Loucy (cell line): ENCODE data around the gene RPS3.

Source experiments
- CTCF ChIP-seq: fragments of 200-600 bp; sonication (generic); conservative IDR thresholded peaks from 2 replicates; pipeline ENCODE4 v1.5.1; 2014; ENCODE audit warnings: mild to moderate bottlenecking, antibody characterized with exemption, low read length
- EZH2phosphoT487 ChIP-seq: fragments of 200-600 bp; IDR thresholded peaks from 2 replicates; pipeline ENCODE4 v1.6.1; 2018; ENCODE audit warnings: antibody characterized with exemption, mild to moderate bottlenecking, moderate library complexity, borderline replicate concordance

DNA sequence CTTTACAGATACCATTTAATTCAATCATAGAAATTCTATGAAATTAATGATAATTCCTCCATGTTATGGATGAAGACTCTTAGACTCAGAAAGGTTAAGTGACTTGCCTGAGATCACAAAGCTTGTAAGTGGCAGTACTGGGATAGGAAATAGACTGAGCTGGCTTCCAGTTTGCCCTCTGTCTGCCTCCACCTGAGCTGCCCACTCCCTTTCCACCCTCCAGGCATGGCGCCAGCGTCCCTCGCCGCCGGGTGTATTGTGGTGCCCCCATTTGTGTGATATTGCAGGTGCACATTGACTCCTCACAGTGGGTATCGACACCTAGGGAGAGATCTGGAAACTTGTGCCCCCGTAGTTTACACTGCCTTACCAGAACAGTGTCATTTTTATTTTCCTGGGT lies 9.4 kb upstream of the RPS3 start:
- TF ChIP-seq CTCF (no peak), EZH2phosphoT487 (no peak)
